ENCODE results near the gene ANKFY1.

GRCh38 chr17:4250887-4251286, 12.9 kb downstream of the ANKFY1 start:
- no peak for TF ChIP-seq CTCF (IDR thresholded peaks at IDR 0.05)
- no peak for TF ChIP-seq POLR2A (IDR thresholded peaks at IDR 0.05)
